HepG2 (cell line): ENCODE measurements around the gene CA7. TPM values are rescaled to one million over a fixed set of nuclear protein-coding genes. Genes with fewer than 3 reads are reported as not detected.

ENCODE experiments used
- KLF11 ChIP-seq: IDR thresholded peaks from 2 replicates; pipeline ENCODE4 v1.6.1; 2016; ENCODE audit warnings: missing compliant biosample characterization
- MIER2 ChIP-seq: IDR thresholded peaks from 2 replicates; pipeline ENCODE4 v1.6.1; 2016; ENCODE audit warnings: missing biosample characterization, missing genetic modification reagents
- MXD4 ChIP-seq: IDR thresholded peaks from 2 replicates; pipeline ENCODE4 v1.6.1; 2016; ENCODE audit warnings: mild to moderate bottlenecking, missing biosample characterization, missing genetic modification reagents
- NFKBIZ ChIP-seq: IDR thresholded peaks from 2 replicates; pipeline ENCODE4 v1.6.1; 2018; ENCODE audit warnings: missing genetic modification reagents, missing compliant biosample characterization
- NFYC ChIP-seq: IDR thresholded peaks from 2 replicates; pipeline ENCODE4 v1.6.1; 2016; ENCODE audit warnings: missing genetic modification reagents, missing compliant biosample characterization
- NPAS2 ChIP-seq: sonication (generic); formaldehyde crosslinking; IDR thresholded peaks from 2 replicates; pipeline ENCODE4 v1.8.0; 2022; ENCODE audit warnings: mild to moderate bottlenecking, missing genetic modification reagents, borderline replicate concordance
- SP5 ChIP-seq: IDR thresholded peaks from 2 replicates; pipeline ENCODE4 v1.6.1; 2016; ENCODE audit warnings: low read depth, borderline replicate concordance
- STAT5B ChIP-seq: sonication (generic); formaldehyde crosslinking; IDR thresholded peaks from 2 replicates; pipeline ENCODE4 v1.4.0; 2020; ENCODE audit warnings: missing genetic modification reagents
- ZNF556 ChIP-seq: sonication (generic); formaldehyde crosslinking; IDR thresholded peaks from 2 replicates; pipeline ENCODE4 v1.4.0; 2020; ENCODE audit warnings: mild to moderate bottlenecking, missing genetic modification reagents, borderline replicate concordance
- ZNF562 ChIP-seq: sonication (generic); formaldehyde crosslinking; IDR thresholded peaks from 2 replicates; pipeline ENCODE4 v1.8.0; 2022; ENCODE audit warnings: missing genetic modification reagents, borderline replicate concordance
- ZNF607 ChIP-seq: sonication (generic); formaldehyde crosslinking; IDR thresholded peaks from 2 replicates; pipeline ENCODE4 v1.5.1; 2020; ENCODE audit warnings: missing genetic modification reagents, mild to moderate bottlenecking, borderline replicate concordance
- ZNF768 ChIP-seq: sonication (generic); formaldehyde crosslinking; IDR thresholded peaks from 2 replicates; pipeline ENCODE4 v1.4.0; 2020; ENCODE audit warnings: missing genetic modification reagents
- ZZZ3 ChIP-seq: sonication (generic); formaldehyde crosslinking; IDR thresholded peaks from 2 replicates; pipeline ENCODE4 v1.4.0; 2020; ENCODE audit warnings: missing genetic modification reagents, mild to moderate bottlenecking, borderline replicate concordance
- polyA plus RNA-seq, 8 experiments: library from polyadenylated mRNA; depleted of rRNA in 3 of 8; stranded (reverse) in 7 of 8; unstranded in 1 of 8; fragments of >200 nt; fragmentation: Illumina TruSeq in 4 of 8; extraction: Trizol in 4 of 8; gene quantifications; 2 replicates each; pipeline versions ENCODE4 v1.2.1 to v1.2.3, GENCODE V29; 2011 to 2016; ENCODE audit warnings: low read depth in 4 of 8, missing spikeins in 1 of 8, mixed read lengths in 1 of 8; ENCODE audit not compliant: insufficient read depth in 1 of 8
- total RNA-seq, 5 experiments: library from RNA; depleted of rRNA; stranded (reverse); fragments of >200 nt; fragmentation: Illumina TruSeq; extraction: Trizol; gene quantifications; 2 replicates each; pipeline ENCODE4 v1.2.3, GENCODE V29; 2016; ENCODE audit warnings: low read depth in 1 of 5
- TF ChIP-seq, protein P1 (sequence below), 2 experiments: sonication (generic) in 1 of 2; formaldehyde crosslinking in 1 of 2; IDR thresholded peaks; 2 replicates each; pipeline versions ENCODE4 v1.6.1 to v1.9.0; 2014 to 2022; ENCODE audit warnings: antibody characterized with exemption in 1 of 2, borderline replicate concordance in 1 of 2, inconsistent platforms in 1 of 2, low read depth in 1 of 2, missing genetic modification reagents in 1 of 2
- TF ChIP-seq, protein P2 (sequence below): IDR thresholded peaks from 2 replicates; pipeline ENCODE4 v1.4.0; 2020; ENCODE audit warnings: mild to moderate bottlenecking, missing genetic modification reagents
- TF ChIP-seq, protein P3 (sequence below): sonication (generic); formaldehyde crosslinking; conservative IDR thresholded peaks from 2 replicates; pipeline ENCODE4 v1.4.0; 2020; ENCODE audit warnings: missing genetic modification reagents
- TF ChIP-seq, protein P4 (sequence below): sonication (generic); formaldehyde crosslinking; IDR thresholded peaks from 2 replicates; pipeline ENCODE4 v1.8.0; 2022; ENCODE audit warnings: missing genetic modification reagents, mild to moderate bottlenecking, moderate library complexity, borderline replicate concordance

Gene CA7
- total and polyA plus RNA-seq, 2 of the 13 experiments (the other 11 are each of a cell fraction or from before 2014, with no cell fraction given), result not detected

DNA sequence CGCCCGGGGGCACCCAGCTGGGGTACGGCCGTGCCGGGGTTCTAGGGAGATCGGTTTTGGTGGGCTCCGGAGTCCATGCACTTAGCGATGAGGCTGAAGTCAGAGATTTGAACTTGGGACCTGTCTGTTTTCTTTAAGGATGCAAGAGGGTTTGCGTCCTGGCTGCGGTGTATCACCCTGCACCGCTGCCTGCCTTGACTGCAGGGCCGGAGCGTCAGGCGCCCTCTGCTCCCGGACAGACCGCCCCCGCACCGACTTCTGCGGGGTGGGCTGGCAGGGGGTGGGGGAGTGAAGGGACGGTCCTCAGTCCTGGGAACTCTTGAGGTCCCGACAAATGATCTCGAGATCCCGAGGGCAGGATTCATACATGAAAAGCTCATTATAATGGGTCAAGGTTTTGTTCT is 36.8 kb downstream of the CA7 start (continued):
- TF ChIP-seq, protein P1, sequence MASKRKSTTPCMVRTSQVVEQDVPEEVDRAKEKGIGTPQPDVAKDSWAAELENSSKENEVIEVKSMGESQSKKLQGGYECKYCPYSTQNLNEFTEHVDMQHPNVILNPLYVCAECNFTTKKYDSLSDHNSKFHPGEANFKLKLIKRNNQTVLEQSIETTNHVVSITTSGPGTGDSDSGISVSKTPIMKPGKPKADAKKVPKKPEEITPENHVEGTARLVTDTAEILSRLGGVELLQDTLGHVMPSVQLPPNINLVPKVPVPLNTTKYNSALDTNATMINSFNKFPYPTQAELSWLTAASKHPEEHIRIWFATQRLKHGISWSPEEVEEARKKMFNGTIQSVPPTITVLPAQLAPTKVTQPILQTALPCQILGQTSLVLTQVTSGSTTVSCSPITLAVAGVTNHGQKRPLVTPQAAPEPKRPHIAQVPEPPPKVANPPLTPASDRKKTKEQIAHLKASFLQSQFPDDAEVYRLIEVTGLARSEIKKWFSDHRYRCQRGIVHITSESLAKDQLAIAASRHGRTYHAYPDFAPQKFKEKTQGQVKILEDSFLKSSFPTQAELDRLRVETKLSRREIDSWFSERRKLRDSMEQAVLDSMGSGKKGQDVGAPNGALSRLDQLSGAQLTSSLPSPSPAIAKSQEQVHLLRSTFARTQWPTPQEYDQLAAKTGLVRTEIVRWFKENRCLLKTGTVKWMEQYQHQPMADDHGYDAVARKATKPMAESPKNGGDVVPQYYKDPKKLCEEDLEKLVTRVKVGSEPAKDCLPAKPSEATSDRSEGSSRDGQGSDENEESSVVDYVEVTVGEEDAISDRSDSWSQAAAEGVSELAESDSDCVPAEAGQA (IDR thresholded peaks at IDR 0.05; ENCODE audit: low read depth), result no peak
- TF ChIP-seq, protein P1 (CRISPR knock-in tag; IDR thresholded peaks at IDR 0.05; ENCODE audit: borderline replicate concordance), result no peak
- TF ChIP-seq NFKBIZ (CRISPR knock-in tag) (no peak), ZNF556 (CRISPR knock-in tag) (no peak), ZZZ3 (no peak), STAT5B (CRISPR knock-in tag) (no peak), SP5 (CRISPR knock-in tag) (no peak), KLF11 (CRISPR knock-in tag) (no peak), ZNF768 (no peak), ZNF562 (CRISPR knock-in tag) (no peak), MXD4 (CRISPR knock-in tag) (0 out of 2 replicates have a peak, but pooled peaks have one; percentile 14), ZNF607 (CRISPR knock-in tag) (no peak), NFYC (CRISPR knock-in tag) (no peak), NPAS2 (CRISPR knock-in tag) (no peak), MIER2 (CRISPR knock-in tag) (no peak)
- TF ChIP-seq, protein P2, sequence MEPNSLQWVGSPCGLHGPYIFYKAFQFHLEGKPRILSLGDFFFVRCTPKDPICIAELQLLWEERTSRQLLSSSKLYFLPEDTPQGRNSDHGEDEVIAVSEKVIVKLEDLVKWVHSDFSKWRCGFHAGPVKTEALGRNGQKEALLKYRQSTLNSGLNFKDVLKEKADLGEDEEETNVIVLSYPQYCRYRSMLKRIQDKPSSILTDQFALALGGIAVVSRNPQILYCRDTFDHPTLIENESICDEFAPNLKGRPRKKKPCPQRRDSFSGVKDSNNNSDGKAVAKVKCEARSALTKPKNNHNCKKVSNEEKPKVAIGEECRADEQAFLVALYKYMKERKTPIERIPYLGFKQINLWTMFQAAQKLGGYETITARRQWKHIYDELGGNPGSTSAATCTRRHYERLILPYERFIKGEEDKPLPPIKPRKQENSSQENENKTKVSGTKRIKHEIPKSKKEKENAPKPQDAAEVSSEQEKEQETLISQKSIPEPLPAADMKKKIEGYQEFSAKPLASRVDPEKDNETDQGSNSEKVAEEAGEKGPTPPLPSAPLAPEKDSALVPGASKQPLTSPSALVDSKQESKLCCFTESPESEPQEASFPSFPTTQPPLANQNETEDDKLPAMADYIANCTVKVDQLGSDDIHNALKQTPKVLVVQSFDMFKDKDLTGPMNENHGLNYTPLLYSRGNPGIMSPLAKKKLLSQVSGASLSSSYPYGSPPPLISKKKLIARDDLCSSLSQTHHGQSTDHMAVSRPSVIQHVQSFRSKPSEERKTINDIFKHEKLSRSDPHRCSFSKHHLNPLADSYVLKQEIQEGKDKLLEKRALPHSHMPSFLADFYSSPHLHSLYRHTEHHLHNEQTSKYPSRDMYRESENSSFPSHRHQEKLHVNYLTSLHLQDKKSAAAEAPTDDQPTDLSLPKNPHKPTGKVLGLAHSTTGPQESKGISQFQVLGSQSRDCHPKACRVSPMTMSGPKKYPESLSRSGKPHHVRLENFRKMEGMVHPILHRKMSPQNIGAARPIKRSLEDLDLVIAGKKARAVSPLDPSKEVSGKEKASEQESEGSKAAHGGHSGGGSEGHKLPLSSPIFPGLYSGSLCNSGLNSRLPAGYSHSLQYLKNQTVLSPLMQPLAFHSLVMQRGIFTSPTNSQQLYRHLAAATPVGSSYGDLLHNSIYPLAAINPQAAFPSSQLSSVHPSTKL (CRISPR knock-in tag), result no peak
- TF ChIP-seq, protein P3, sequence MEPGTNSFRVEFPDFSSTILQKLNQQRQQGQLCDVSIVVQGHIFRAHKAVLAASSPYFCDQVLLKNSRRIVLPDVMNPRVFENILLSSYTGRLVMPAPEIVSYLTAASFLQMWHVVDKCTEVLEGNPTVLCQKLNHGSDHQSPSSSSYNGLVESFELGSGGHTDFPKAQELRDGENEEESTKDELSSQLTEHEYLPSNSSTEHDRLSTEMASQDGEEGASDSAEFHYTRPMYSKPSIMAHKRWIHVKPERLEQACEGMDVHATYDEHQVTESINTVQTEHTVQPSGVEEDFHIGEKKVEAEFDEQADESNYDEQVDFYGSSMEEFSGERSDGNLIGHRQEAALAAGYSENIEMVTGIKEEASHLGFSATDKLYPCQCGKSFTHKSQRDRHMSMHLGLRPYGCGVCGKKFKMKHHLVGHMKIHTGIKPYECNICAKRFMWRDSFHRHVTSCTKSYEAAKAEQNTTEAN (CRISPR knock-in tag), result no peak
- TF ChIP-seq, protein P4, sequence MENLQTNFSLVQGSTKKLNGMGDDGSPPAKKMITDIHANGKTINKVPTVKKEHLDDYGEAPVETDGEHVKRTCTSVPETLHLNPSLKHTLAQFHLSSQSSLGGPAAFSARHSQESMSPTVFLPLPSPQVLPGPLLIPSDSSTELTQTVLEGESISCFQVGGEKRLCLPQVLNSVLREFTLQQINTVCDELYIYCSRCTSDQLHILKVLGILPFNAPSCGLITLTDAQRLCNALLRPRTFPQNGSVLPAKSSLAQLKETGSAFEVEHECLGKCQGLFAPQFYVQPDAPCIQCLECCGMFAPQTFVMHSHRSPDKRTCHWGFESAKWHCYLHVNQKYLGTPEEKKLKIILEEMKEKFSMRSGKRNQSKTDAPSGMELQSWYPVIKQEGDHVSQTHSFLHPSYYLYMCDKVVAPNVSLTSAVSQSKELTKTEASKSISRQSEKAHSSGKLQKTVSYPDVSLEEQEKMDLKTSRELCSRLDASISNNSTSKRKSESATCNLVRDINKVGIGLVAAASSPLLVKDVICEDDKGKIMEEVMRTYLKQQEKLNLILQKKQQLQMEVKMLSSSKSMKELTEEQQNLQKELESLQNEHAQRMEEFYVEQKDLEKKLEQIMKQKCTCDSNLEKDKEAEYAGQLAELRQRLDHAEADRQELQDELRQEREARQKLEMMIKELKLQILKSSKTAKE (CRISPR knock-in tag), result no peak
